ENCODE measurements around the gene SNN. TPM values are rescaled to one million over a fixed set of nuclear protein-coding genes. Genes with fewer than 3 reads are reported as not detected.
A peak's percentile ranks its signal among the peaks of the same experiment; 100 is the strongest.

The SNN gene
- total RNA-seq, 4 donors from 2014 or later: 30.7 to 66.9 (median 33.6) TPM

DNA sequence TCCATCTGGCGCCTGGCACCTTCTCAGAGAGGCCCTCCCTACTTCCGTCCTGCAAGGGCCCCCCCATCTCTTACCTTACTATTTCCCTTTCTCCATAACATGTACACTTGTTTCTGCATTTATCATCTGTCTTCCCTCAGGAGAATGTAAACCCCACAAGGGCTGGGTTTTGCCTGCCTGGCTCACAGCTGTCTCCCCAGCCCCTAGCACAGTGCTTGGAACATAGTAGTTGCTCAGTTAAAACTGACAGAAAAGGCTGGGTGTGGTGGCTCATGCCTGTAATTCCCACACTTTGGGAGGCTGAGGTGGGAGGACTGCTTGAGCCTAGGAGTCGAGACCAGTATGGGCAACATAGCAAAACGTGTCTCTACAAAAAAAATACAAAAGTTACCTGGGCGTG is 5.7 kb upstream of the SNN start:
- Histone ChIP-seq H3K9me3 (no peaks in the 10 kb centered on the region), H3K4me1 (peaks cover 3 to 8% (median 4%) of the 10 kb centered on the region in 4 donors), H3K4me3 (no peak overlapping the region), H3K27me3 (no peaks in the 10 kb centered on the region), H3K36me3 (no peaks in the 10 kb centered on the region), H3K27ac (replicated peaks in 1 of 4) (no peak overlapping the region)
- no peak for DNase-seq (ENCODE audit: extremely low spot score)
- intact Hi-C loops (cut with DNase I): loop anchor here (10.0 kb wide), 1 partner anchor 718 kb away; the partner anchor contains the start of genes CLEC16A and DEXI
- 91% methylated on average over 5 of the region's 5 CpGs for WGBS
- TF ChIP-seq POLR2AphosphoS5 (IDR thresholded peaks at IDR 0.05) (no peak), POLR2A (IDR thresholded peaks at IDR 0.05; ENCODE audit: low read depth) (no peak)

DNA sequence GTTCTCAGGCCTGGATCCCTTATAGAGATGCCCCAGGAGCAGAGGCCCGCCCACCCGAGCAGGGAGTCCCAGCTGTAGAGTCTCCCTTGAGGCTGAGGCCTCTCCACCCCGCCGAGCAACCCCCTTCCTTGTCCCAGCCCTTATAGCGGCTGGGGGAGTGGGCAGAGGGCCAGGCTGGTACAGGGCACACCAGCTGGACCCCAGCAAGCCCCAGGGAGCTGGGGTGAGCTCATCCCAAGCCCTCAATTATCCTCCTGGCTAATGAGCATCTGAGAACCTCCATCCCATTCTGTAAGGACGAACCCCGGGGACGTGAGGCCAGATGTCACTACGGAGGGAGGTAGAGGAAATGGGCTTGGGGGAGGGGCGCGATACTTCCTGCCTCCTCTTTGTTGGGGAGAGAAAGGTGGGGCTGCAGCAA is 3.2 kb upstream of the SNN start:
- Histone ChIP-seq H3K4me1 (peaks cover 19 to 24% (median 20%) of the 10 kb centered on the region in 4 donors), H3K36me3 (no peaks in the 10 kb centered on the region), H3K9me3 (no peaks in the 10 kb centered on the region), H3K27me3 (no peaks in the 10 kb centered on the region), H3K27ac (replicated peaks in 1 of 4) (no peak overlapping the region), H3K4me3 (no peak overlapping the region)
- DNase-seq (ENCODE audit: extremely low spot score): no peak
- TF ChIP-seq EP300 (IDR thresholded peaks at IDR 0.05) (no peak), POLR2AphosphoS5 (IDR thresholded peaks at IDR 0.05) (no peak), POLR2A (IDR thresholded peaks at IDR 0.05; ENCODE audit: low read depth) (no peak)
- TF ChIP-seq, protein P1, sequence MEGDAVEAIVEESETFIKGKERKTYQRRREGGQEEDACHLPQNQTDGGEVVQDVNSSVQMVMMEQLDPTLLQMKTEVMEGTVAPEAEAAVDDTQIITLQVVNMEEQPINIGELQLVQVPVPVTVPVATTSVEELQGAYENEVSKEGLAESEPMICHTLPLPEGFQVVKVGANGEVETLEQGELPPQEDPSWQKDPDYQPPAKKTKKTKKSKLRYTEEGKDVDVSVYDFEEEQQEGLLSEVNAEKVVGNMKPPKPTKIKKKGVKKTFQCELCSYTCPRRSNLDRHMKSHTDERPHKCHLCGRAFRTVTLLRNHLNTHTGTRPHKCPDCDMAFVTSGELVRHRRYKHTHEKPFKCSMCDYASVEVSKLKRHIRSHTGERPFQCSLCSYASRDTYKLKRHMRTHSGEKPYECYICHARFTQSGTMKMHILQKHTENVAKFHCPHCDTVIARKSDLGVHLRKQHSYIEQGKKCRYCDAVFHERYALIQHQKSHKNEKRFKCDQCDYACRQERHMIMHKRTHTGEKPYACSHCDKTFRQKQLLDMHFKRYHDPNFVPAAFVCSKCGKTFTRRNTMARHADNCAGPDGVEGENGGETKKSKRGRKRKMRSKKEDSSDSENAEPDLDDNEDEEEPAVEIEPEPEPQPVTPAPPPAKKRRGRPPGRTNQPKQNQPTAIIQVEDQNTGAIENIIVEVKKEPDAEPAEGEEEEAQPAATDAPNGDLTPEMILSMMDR (IDR thresholded peaks at IDR 0.05): no peak
- intact Hi-C loops (cut with DNase I): loop anchor here (10.0 kb wide), 1 partner anchor 720 kb away; the partner anchor contains the start of genes CLEC16A and DEXI
- WGBS: 73% methylated on average over 5 of the region's 11 CpGs

DNA sequence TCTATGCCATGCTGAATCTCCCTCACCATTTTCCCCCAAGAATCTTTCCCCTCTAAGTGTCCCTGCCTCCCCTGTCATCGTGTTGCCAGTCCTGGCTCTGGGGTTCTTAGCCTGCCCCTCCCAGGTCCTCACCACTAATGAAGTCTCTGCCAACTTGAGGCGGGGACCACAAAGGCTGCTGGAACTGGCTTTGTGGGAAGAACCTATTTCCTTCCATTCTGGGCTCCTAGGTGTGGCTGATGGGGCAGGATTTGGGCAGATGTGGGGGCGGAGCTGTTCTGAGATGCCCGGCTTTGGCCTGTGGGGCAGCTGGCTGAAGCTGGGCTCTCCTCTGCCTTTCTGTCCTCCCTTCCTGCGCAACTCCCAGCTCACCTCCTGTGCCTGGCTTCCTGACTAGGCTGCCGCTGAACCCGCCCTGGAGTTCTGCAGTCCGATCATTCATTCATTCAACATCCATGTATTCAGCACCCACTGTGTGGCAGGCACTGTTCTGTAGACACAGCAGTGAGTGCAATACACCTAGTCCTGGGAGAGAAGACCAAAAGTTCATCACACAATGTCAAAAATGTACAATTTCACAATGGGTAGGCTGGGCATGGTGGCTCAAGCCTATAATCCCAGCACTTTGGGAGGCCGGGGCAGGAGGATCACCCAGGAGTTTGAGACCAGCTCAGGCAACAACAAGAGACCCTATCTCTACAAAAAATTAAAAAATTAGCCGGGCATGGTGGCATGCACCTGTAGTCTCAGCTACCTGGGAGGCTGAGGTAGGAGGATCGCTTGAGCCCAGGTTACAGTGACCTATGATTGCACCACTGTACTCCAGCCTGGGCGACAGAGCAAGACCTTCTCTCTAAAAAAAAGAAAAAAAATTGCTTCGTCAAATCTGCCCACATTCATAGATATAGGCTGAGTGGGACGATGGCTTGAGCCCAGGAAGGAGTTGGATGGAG is 1.9 kb upstream of the SNN start:
- intact Hi-C loops (cut with DNase I): loop anchor here (10.0 kb wide), 1 partner anchor 722 kb away; the partner anchor contains the start of genes CLEC16A and DEXI
- no peak for DNase-seq (ENCODE audit: extremely low spot score)
- Histone ChIP-seq H3K27me3 (no peaks in the 10 kb centered on the region), H3K4me1 (peaks cover 32 to 37% (median 33%) of the 10 kb centered on the region in 4 donors), H3K27ac (replicated peaks in 1 of 4) (peak overlapping the region in 2 of 4 donors; percentile 73 to 75), H3K9me3 (no peaks in the 10 kb centered on the region), H3K4me3 (no peak overlapping the region), H3K36me3 (no peaks in the 10 kb centered on the region)
- WGBS: 90% methylated on average over 12 of the region's 14 CpGs
- TF ChIP-seq EP300 (IDR thresholded peaks at IDR 0.05) (no peak), POLR2A (IDR thresholded peaks at IDR 0.05; ENCODE audit: low read depth) (no peak), POLR2AphosphoS5 (IDR thresholded peaks at IDR 0.05) (no peak)
- TF ChIP-seq, protein P1 (IDR thresholded peaks at IDR 0.05): no peak

DNA sequence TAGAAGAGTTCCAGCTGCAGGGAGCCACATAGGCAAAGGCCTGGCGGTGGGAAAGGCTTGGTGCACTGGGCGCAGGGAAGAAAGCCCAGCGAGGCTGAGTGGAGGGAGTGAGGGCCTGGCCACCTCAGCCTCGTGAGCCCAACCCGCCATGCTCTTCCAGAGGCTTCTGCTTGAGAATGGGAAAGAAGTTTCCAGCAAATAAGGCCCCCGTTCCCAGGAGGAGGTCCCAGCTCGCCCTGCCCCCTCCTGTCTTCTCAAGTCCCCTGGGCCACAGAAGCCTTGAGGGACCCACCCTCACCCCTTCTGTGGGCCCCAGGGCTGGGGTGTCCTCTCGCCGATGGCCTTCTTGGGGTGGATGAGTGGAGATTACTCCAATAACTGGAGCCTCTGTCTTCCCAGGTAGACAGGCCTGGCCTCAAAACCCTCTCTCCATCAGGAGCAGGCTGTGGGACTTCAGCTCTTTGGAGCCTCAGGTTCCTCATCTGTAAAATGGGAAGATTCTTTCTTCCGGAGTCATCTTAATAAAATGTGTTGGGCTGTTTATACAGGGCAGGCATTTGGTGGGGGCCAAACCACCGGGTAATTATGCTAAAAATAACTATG is 933 bp upstream of the SNN start:
- Histone ChIP-seq H3K4me3 (peak overlapping the region; percentile 53 to 98 (median 65)), H3K4me1 (peaks cover 42 to 46% (median 43%) of the 10 kb centered on the region in 4 donors), H3K36me3 (no peaks in the 10 kb centered on the region), H3K27me3 (no peaks in the 10 kb centered on the region), H3K9me3 (no peaks in the 10 kb centered on the region), H3K27ac (replicated peaks in 1 of 4) (peak overlapping the region; percentile 71 to 77 (median 74))
- intact Hi-C loops (cut with DNase I): loop anchor here (10.0 kb wide), 1 partner anchor 723 kb away; the partner anchor contains the start of genes CLEC16A and DEXI
- WGBS: 84% methylated on average over 11 of the region's 11 CpGs
- TF ChIP-seq EP300 (IDR thresholded peaks at IDR 0.05) (no peak), POLR2AphosphoS5 (IDR thresholded peaks at IDR 0.05) (no peak), POLR2A (IDR thresholded peaks at IDR 0.05; ENCODE audit: low read depth) (no peak)
- TF ChIP-seq, protein P1 (IDR thresholded peaks at IDR 0.05): no peak
- no peak for DNase-seq (ENCODE audit: extremely low spot score)
